Adipocyte (in vitro differentiated cells): Measurements from ENCODE around the gene NEK7.
A peak's percentile ranks its signal among the peaks of the same experiment; 100 is the strongest.

Source experiments
- DNase-seq: peaks from one replicate; pipeline ENCODE4 v3.0.0-alpha.2; 2015; ENCODE audit warnings: low read depth
- H3K27me3 ChIP-seq: replicated peaks from 2 replicates; pipeline ENCODE4 v1.7.0; 2013; ENCODE audit warnings: mild to moderate bottlenecking, low read length, moderate library complexity; ENCODE audit not compliant: control insufficient read depth, insufficient read depth
- H3K36me3 ChIP-seq: 2 replicates; pipeline ENCODE4 v1.7.0; 2013; ENCODE audit warnings: low read length, mild to moderate bottlenecking, moderate library complexity; ENCODE audit not compliant: control insufficient read depth, insufficient read depth, severe bottlenecking
- H3K4me1 ChIP-seq: 2 replicates; pipeline ENCODE4 v1.7.0; 2013; ENCODE audit warnings: mild to moderate bottlenecking, low read length, moderate library complexity; ENCODE audit not compliant: control insufficient read depth, insufficient read depth
- H3K4me3 ChIP-seq: 2 replicates; pipeline ENCODE4 v1.7.0; 2013; ENCODE audit warnings: mild to moderate bottlenecking, low read length, moderate library complexity
- H3K9ac ChIP-seq: 2 replicates; pipeline ENCODE4 v1.7.0; 2013; ENCODE audit warnings: mild to moderate bottlenecking, low read length, moderate library complexity
- H3K9me3 ChIP-seq: 2 replicates; pipeline ENCODE4 v1.7.0; 2013; ENCODE audit warnings: mild to moderate bottlenecking, low read length, moderate library complexity; ENCODE audit not compliant: control insufficient read depth

Gene NEK7

GRCh38 chr1:198263186-198263585 lies 106.4 kb downstream of the NEK7 start:
- Histone ChIP-seq H3K9me3 (no peaks in the 10 kb centered on the region), H3K36me3 (no peaks in the 10 kb centered on the region), H3K4me3 (no peak overlapping the region), H3K4me1 (peaks cover 23% of the 10 kb centered on the region), H3K27me3 (no peaks in the 10 kb centered on the region), H3K9ac (no peak overlapping the region)
- no peak for DNase-seq

- Histone ChIP-seq H3K27me3 (no peaks in the 10 kb centered on the region), H3K9ac (no peak overlapping the region), H3K36me3 (no peaks in the 10 kb centered on the region), H3K9me3 (no peaks in the 10 kb centered on the region), H3K4me1 (peaks cover 16% of the 10 kb centered on the region), H3K4me3 (no peak overlapping the region)
- no peak for DNase-seq
These were observed 107.5 kb downstream of the NEK7 start for GRCh38 chr1:198264282-198264681.

DNA sequence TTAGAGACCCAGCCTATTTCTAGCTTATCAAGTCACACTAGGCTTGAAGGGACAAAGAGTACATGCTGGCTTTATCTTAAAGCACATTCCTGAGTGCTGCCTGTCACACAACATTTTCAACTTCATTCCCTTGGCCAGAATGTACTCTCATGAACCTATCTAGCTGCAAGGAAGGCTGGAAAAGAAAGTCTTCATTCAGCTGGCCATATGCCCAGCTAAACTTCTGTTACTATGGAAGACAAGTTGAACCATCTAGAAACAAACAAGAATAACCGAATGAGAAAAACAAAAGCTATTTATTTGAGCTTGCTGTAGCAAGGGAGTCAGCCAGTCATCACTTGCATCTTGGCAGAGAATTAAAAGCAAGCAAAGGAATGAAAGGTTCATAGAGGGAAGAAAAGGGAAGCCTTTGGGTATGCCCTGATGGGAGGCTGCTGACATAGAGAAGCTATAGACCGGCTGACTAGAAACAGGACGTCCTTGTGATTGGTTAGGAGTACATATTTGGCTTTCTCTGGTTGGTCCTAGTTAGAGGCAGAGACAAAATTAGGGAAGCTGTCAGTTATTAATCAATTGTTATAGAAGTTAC lies 108.4 kb downstream of the NEK7 start:
- Histone ChIP-seq H3K27me3 (no peaks in the 10 kb centered on the region), H3K4me1 (peaks cover 9% of the 10 kb centered on the region), H3K36me3 (no peaks in the 10 kb centered on the region), H3K9me3 (no peaks in the 10 kb centered on the region), H3K4me3 (no peak overlapping the region), H3K9ac (no peak overlapping the region)
- DNase-seq = no peak

- DNase-seq = no peak
- no peak overlapping the region for H3K4me3 ChIP-seq
- no peaks in the 10 kb centered on the region for H3K9me3 ChIP-seq
- peaks cover 9% of the 10 kb centered on the region for H3K4me1 ChIP-seq
- no peak overlapping the region for H3K9ac ChIP-seq
- no peaks in the 10 kb centered on the region for H3K27me3 ChIP-seq
- no peaks in the 10 kb centered on the region for H3K36me3 ChIP-seq
These were observed 110.3 kb downstream of the NEK7 start for GRCh38 chr1:198267056-198267455.

- Histone ChIP-seq H3K4me3 (no peak overlapping the region), H3K36me3 (no peaks in the 10 kb centered on the region), H3K9me3 (no peaks in the 10 kb centered on the region), H3K27me3 (no peaks in the 10 kb centered on the region), H3K4me1 (peaks cover 18% of the 10 kb centered on the region), H3K9ac (no peak overlapping the region)
- peak; percentile 53 for DNase-seq
These were observed 111.1 kb downstream of the NEK7 start for GRCh38 chr1:198267921-198268320.

DNA sequence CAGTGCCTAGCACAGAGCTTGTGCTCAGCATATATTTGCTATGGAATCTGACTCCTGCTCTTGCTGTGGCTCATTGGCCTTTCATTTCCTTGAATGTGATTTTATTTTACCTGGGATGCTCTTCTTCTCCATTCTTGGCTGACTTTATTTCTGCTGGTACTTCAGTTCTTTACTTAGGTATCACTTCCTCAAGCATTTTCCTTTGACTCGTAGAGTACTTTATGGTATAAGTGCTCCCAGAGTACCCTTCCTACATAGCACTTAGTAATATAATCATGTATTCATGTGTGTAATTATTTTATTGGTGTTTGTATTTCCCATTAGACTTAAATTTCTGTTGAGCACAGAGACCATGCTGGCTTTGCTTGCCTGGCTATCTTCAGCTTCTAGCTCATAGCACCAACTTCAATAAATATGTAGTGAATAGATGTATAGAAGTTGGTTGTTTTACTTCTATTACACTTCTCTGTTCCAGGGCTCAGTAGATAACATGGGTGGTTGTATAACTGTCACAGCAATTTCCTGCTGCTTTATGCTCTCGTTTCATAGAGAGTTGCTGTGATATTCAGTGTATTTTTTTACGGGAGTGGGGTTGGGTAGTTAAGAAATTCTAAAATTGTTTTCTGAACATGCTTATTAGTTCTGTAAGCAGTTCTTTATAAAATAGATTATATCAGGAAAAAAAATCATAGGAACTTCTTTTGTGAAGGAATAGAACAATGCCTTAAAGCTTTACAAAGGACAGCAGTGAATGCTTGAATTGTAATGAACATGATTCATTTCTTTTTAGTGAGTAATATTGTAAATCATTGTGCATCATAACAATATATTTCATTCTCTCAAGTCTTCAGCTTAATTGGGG lies 112.2 kb downstream of the NEK7 start:
- Histone ChIP-seq H3K36me3 (no peaks in the 10 kb centered on the region), H3K27me3 (no peaks in the 10 kb centered on the region), H3K9ac (no peak overlapping the region), H3K4me1 (peaks cover 22% of the 10 kb centered on the region), H3K4me3 (no peak overlapping the region), H3K9me3 (no peaks in the 10 kb centered on the region)
- no peak for DNase-seq

DNA sequence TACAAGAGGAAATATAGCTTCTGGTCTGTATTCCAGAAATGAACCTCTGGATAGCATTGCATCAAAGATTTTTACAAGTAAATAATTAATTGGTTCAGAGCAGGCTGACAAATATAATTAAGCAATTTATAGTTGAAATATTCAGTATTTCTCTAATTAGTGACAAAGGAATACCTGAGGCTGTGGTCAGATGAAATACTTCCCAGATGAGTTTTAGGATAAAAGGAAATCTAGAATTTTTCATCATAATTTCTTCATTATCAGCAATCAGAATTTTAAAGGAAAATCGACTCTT lies 112.8 kb downstream of the NEK7 start:
- no peaks in the 10 kb centered on the region for H3K9me3 ChIP-seq
- H3K36me3 ChIP-seq = no peaks in the 10 kb centered on the region
- peaks cover 22% of the 10 kb centered on the region for H3K4me1 ChIP-seq
- DNase-seq = no peak
- no peak overlapping the region for H3K9ac ChIP-seq
- H3K27me3 ChIP-seq = no peaks in the 10 kb centered on the region
- H3K4me3 ChIP-seq = no peak overlapping the region

DNA sequence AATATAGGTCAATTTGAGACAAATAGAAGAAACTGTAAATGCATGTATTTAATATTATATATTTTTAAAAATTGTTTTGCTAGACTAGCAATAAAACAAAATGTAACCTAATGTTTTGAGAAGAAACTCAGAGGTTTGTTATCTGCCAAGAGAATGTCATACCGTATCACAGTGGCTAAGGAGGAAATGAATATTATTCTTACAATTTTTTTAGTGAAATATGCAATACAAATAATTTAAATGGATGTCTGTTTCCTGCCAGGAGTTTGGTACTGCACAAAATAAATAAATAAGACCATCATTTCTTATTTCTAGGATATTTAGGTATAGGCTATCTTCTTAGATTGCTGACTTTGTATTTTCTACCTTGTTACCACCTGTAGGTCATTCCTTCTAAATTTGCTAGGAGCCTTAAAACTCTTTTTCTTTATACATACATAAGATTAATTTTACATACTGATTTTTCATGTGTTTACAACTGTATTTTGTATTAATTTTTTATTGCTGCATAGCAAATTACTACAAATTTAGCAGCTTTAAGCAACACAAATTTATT lies 113.6 kb downstream of the NEK7 start:
- no peak for DNase-seq
- no peak overlapping the region for H3K9ac ChIP-seq

GRCh38 chr1:198271467-198271866 lies 114.7 kb downstream of the NEK7 start:
- H3K9me3 ChIP-seq = no peaks in the 10 kb centered on the region
- H3K36me3 ChIP-seq = no peaks in the 10 kb centered on the region
- H3K27me3 ChIP-seq = no peaks in the 10 kb centered on the region
- no peak for DNase-seq
- H3K9ac ChIP-seq = no peak overlapping the region
- peaks cover 22% of the 10 kb centered on the region for H3K4me1 ChIP-seq
- H3K4me3 ChIP-seq = no peak overlapping the region

More for the DNA sequence above, 113.6 kb downstream of the NEK7 start:
- Histone ChIP-seq H3K4me1 (peaks cover 22% of the 10 kb centered on the region), H3K27me3 (no peaks in the 10 kb centered on the region), H3K4me3 (no peak overlapping the region), H3K36me3 (no peaks in the 10 kb centered on the region), H3K9me3 (no peaks in the 10 kb centered on the region)

- no peaks in the 10 kb centered on the region for H3K9me3 ChIP-seq
- no peak overlapping the region for H3K4me3 ChIP-seq
- peaks cover 21% of the 10 kb centered on the region for H3K4me1 ChIP-seq
- H3K9ac ChIP-seq = no peak overlapping the region
- H3K36me3 ChIP-seq = no peaks in the 10 kb centered on the region
- DNase-seq = peak; percentile 49
- no peaks in the 10 kb centered on the region for H3K27me3 ChIP-seq
These were observed 115.7 kb downstream of the NEK7 start for GRCh38 chr1:198272492-198272891.

DNA sequence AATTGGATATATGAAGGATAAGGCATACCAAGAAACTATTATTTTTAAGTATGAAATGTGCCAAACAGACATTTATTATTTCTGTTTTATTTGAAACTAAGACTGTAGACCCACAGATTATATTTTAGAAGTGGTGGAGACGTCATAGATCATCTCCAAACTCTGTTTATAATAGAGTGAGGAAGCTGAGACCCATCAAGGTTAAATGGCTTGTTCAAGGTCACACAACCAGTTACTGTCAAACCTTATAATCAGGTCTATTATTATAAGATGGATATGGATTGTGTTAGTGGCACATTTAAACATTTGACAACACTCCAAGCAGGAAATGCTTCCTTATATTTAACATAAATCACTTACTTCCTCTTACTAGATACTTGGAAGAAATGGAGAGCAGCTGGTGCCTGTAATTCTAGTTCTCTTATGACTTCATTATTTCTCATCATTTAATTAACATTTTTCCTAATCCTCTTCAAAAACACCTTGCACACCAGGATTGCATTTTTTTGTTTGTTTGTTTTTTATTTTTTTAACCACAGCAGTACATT lies 117.0 kb downstream of the NEK7 start:
- H3K9ac ChIP-seq = no peak overlapping the region
- no peaks in the 10 kb centered on the region for H3K9me3 ChIP-seq
- H3K4me1 ChIP-seq = peaks cover 12% of the 10 kb centered on the region
- no peaks in the 10 kb centered on the region for H3K27me3 ChIP-seq
- peaks cover under 1% of the 10 kb centered on the region for H3K36me3 ChIP-seq
- DNase-seq = no peak
- no peak overlapping the region for H3K4me3 ChIP-seq
